Fibroblast of villous mesenchyme (primary cell): ENCODE data around the gene SLC4A2. TPM values are rescaled to one million over a fixed set of nuclear protein-coding genes. Genes with fewer than 3 reads are reported as not detected.

Experiments
- DNase-seq: peaks from one replicate; pipeline ENCODE4 v3.0.0-alpha.2; 2010; ENCODE audit warnings: low read depth
- H3K4me3 ChIP-seq: 2 replicates; pipeline ENCODE4 v1.5.1; 2011; ENCODE audit warnings: low read depth, mild to moderate bottlenecking, low read length
- total RNA-seq: library from RNA; depleted of rRNA; stranded (reverse); fragments of >200 nt; gene quantifications from 2 replicates; pipeline ENCODE4 v1.2.3, GENCODE V29; 2012
- TF ChIP-seq, protein P1 (sequence below): IDR thresholded peaks from 2 replicates; pipeline ENCODE4 v1.5.1; 2012; ENCODE audit warnings: low read depth, mild to moderate bottlenecking, low read length; ENCODE audit not compliant: insufficient read depth

Gene SLC4A2
- total RNA-seq, 1 donor: 85.5 TPM

DNA sequence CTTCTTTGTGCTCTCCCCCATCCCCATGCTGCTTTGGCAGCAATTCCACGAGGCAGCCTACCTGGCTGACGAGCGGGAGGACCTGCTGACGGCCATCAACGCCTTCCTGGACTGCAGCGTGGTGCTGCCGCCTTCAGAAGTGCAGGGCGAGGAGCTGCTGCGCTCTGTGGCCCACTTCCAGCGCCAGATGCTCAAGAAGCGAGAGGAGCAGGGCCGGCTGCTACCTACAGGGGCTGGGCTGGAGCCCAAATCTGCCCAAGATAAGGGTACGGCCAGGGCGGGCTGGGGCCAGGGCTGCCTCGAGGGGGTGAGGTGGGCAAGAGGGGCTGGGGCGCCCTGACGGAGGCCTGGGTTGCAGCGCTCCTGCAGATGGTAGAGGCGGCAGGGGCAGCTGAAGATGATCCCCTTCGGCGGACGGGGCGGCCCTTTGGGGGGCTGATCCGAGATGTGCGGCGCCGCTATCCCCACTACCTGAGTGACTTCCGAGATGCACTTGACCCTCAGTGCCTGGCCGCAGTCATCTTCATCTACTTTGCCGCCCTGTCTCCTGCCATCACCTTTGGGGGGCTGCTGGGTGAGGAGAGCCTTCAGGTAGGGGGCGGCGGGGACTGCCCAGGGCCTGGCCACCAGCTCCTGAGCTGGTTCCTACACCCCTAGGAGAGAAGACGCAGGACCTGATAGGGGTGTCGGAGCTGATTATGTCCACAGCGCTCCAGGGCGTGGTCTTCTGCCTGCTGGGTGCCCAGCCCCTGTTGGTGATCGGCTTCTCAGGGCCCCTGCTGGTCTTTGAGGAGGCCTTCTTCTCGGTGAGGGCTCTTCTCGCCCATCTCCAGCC, 11.9 kb downstream of the SLC4A2 start:
- TF ChIP-seq, protein P1, sequence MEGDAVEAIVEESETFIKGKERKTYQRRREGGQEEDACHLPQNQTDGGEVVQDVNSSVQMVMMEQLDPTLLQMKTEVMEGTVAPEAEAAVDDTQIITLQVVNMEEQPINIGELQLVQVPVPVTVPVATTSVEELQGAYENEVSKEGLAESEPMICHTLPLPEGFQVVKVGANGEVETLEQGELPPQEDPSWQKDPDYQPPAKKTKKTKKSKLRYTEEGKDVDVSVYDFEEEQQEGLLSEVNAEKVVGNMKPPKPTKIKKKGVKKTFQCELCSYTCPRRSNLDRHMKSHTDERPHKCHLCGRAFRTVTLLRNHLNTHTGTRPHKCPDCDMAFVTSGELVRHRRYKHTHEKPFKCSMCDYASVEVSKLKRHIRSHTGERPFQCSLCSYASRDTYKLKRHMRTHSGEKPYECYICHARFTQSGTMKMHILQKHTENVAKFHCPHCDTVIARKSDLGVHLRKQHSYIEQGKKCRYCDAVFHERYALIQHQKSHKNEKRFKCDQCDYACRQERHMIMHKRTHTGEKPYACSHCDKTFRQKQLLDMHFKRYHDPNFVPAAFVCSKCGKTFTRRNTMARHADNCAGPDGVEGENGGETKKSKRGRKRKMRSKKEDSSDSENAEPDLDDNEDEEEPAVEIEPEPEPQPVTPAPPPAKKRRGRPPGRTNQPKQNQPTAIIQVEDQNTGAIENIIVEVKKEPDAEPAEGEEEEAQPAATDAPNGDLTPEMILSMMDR: no peak
- H3K4me3 ChIP-seq: no peak overlapping the region
- no peak for DNase-seq

GRCh38 chr7:151073990-151074389, 14.6 kb downstream of the SLC4A2 start:
- TF ChIP-seq, protein P1: no peak
- H3K4me3 ChIP-seq: no peak overlapping the region
- DNase-seq: no peak

DNA sequence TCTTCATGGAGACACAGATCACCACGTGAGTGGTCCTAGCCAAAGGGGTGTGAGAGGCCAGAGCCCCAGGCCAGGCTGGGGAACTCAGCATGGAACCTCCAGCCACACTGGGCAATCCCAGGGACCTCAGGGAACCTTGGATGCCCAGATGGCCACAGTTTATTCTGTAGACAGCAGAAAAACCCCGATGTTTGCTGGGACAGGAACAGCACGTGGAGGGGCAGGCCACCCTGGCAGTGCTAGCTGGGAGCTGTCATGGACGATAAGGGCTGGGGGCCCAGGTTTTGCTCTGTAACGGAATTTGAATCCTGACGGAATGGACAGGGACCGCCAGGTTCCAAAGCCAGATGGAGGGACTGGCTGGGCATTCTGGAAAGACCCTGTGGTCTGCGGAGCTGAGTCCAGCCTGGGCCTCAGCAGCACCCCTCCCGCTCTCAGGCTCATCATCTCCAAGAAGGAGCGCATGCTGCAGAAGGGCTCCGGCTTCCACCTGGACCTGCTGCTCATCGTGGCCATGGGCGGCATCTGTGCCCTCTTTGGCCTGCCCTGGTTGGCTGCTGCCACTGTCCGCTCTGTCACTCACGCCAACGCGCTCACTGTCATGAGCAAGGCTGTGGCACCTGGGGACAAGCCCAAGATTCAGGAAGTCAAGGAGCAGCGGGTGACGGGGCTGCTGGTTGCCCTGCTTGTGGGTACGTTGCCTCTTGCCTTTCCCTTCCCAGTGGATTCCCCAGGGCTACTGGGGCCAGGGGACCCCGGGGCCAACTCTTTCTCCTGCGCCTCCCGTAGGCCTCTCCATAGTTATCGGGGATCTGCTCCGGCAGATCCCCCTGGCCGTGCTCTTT, 15.7 kb downstream of the SLC4A2 start:
- no peak for DNase-seq
- H3K4me3 ChIP-seq: no peak overlapping the region
- TF ChIP-seq, protein P1: no peak

- TF ChIP-seq, protein P1: no peak
- no peak overlapping the region for H3K4me3 ChIP-seq
- DNase-seq: no peak
These were observed 16.2 kb downstream of the SLC4A2 start for GRCh38 chr7:151075662-151075971.

DNA sequence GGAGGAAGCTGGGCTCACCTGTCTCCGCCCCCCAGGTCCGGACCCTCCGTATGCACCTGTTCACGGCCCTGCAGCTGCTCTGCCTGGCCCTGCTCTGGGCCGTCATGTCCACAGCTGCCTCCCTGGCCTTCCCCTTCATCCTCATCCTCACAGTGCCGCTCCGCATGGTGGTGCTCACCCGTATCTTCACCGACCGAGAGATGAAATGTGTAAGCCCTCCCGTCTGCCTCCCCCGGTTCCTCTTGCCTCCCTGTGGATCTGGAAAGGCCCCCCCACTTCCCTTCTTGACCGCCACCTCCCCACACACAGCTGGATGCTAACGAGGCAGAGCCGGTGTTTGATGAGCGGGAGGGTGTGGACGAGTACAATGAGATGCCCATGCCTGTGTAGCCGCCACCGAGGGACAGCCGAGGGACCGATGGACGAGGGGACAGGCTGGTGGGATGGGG, 16.6 kb downstream of the SLC4A2 start:
- no peak for DNase-seq
- TF ChIP-seq, protein P1: no peak
- H3K4me3 ChIP-seq: no peak overlapping the region

- TF ChIP-seq, protein P1: peak; percentile 43
- H3K4me3 ChIP-seq: no peak overlapping the region
- no peak for DNase-seq
These were observed 17.7 kb downstream of the SLC4A2 start for GRCh38 chr7:151076863-151077704.
